ENCODE measurements around the gene IL17RC. TPM values are rescaled to one million over a fixed set of nuclear protein-coding genes. Genes with fewer than 3 reads are reported as not detected.

IL17RC gene
- total and polyA plus RNA-seq, 2 of the 8 experiments (the other 6 are each of a cell fraction or from before 2014, with no cell fraction given) = 11.8 to 13.0 TPM

DNA sequence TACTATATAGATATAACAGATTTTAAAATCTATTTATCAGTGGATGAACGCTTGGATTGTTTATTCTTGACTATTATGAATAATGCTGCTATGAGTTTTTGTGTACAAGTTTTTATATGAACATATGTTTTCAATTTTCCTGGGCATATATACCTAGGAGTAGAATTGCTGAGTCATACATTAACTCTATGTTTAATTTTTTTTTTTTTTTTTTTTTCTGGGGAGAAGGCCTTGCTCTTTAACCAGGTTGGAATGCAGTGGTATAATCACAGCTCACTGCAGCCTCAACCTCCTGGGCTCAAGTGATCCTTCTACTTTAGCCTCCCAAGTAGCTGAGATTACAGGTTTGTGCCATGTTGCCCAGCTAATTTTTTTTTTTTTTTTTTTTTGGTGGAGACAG lies 45.9 kb upstream of the IL17RC start:
- no peak overlapping the region for H3K18ac ChIP-seq (ENCODE audit: extremely low read depth, low read length)
- H3K79me1 ChIP-seq (ENCODE audit: low read depth, low read length) = no peaks in the 10 kb centered on the region
- no peak overlapping the region for H4K91ac ChIP-seq (replicated peaks; ENCODE audit: insufficient read length, low read length)
- no peak overlapping the region for H3K23ac ChIP-seq (ENCODE audit: insufficient read length)
- CTCF ChIA-PET (ENCODE audit: partially characterized antibody) = interaction anchor here (0.6 to 0.7 kb wide), 4 partner anchors 43 to 513 kb away, joined by 3 to 4 read pairs (median 3); no protein-coding TSS in a partner anchor
- no peaks in the 10 kb centered on the region for H3K79me2 ChIP-seq (ENCODE audit: control insufficient read depth in 1 of 2, insufficient read depth in 2 of 2, low read length in 2 of 2)
- no peak overlapping the region for H2BK5ac ChIP-seq (ENCODE audit: low read depth, low read length)
- H2BK12ac ChIP-seq (ENCODE audit: low read depth, low read length) = no peak overlapping the region
- FAIRE-seq (no peak), DNase-seq (ENCODE audit: low read depth in 1 of 2, low spot score in 2 of 2) (no peak)
- H4K5ac ChIP-seq (ENCODE audit: insufficient read length, low read depth, low read length) = no peak overlapping the region
- H2BK120ac ChIP-seq (replicated peaks; ENCODE audit: low read depth, low read length) = no peak overlapping the region
- TF ChIP-seq MAFK (IDR thresholded peaks at IDR 0.05; ENCODE audit: low read depth, low read length) (peak; percentile 58; the same call in 1 of the 2 replicates), CBX8 (IDR thresholded peaks at IDR 0.05; ENCODE audit: borderline replicate concordance, low read depth, low read length) (no peak), BACH1 (IDR thresholded peaks at IDR 0.05; ENCODE audit: low read length) (peak; percentile 66), KDM1A (IDR thresholded peaks at IDR 0.05; ENCODE audit: borderline replicate concordance, low read length) (no peak), JUN (IDR thresholded peaks at IDR 0.05; ENCODE audit: low read depth, low read length) (no peak)
- no peak overlapping the region for H2BK20ac ChIP-seq (ENCODE audit: low read length)
- no peaks in the 10 kb centered on the region for H3K23me2 ChIP-seq (ENCODE audit: low read depth, low read length)
- H3K27ac ChIP-seq (ENCODE audit: low read depth, low read length) = no peak overlapping the region
- H3K9me3 ChIP-seq (ENCODE audit: insufficient read depth in 2 of 2, low read depth in 1 of 2, low read length in 1 of 2) = no peaks in the 10 kb centered on the region
- no peaks in the 10 kb centered on the region for H3K27me3 ChIP-seq (replicated peaks in 1 of 4; ENCODE audit: control insufficient read depth in 3 of 4, extremely low read depth in 1 of 4, insufficient read depth in 3 of 4, low read length in 3 of 4)
- no peak overlapping the region for H3K14ac ChIP-seq (ENCODE audit: insufficient read length)
- H3K4me1 ChIP-seq (replicated peaks in 1 of 4; ENCODE audit: control insufficient read depth in 3 of 4, insufficient read depth in 4 of 4, low read length in 3 of 4) = no peaks in the 10 kb centered on the region
- no peak overlapping the region for H3K9ac ChIP-seq (replicated peaks in 1 of 4; ENCODE audit: extremely low read depth in 1 of 4, low read depth in 3 of 4, low read length in 3 of 4)
- H3K56ac ChIP-seq (replicated peaks; ENCODE audit: insufficient read length, low read depth, low read length) = no peak overlapping the region
- POLR2A ChIA-PET (ENCODE audit: partially characterized antibody) = no interaction called here
- H2BK15ac ChIP-seq (ENCODE audit: low read length) = no peak overlapping the region
- H2AFZ ChIP-seq (ENCODE audit: low read length) = no peak overlapping the region
- H4K20me1 ChIP-seq (replicated peaks in 1 of 2; ENCODE audit: control insufficient read depth in 1 of 2, insufficient read depth in 2 of 2, low read length in 2 of 2) = no peaks in the 10 kb centered on the region
- no peaks in the 10 kb centered on the region for H3K36me3 ChIP-seq (ENCODE audit: control insufficient read depth in 2 of 4, insufficient read depth in 4 of 4, low read length in 3 of 4)
- no peak overlapping the region for H3K4ac ChIP-seq (replicated peaks; ENCODE audit: insufficient read length, low read depth, low read length)
- no peak overlapping the region for H3K4me2 ChIP-seq (ENCODE audit: insufficient read depth in 1 of 2, low read depth in 2 of 2, low read length in 2 of 2)
- H2AK5ac ChIP-seq (ENCODE audit: low read depth, low read length) = no peak overlapping the region
- no peak overlapping the region for H3K4me3 ChIP-seq (ENCODE audit: extremely low read depth in 1 of 4, insufficient read depth in 2 of 4, low read depth in 3 of 4, low read length in 4 of 4)
- H4K8ac ChIP-seq (ENCODE audit: extremely low read depth, insufficient read depth, low read length) = no peak overlapping the region
- WGBS, 2 experiments (ENCODE audit: extremely low coverage in 1 of 2, insufficient coverage in 1 of 2, insufficient read length in 1 of 2, insufficient replicate concordance in 2 of 2, low coverage in 1 of 2, low lambda C conversion rate in 2 of 2, missing lambda C conversion rate in 1 of 2) = 60% methylated on average over 1 of the region's 1 CpG; no CpG with 5 or more reads in 1 of the 2 experiments
